ENCODE measurements around the gene PPP1R37. TPM values are rescaled to one million over a fixed set of nuclear protein-coding genes. Genes with fewer than 3 reads are reported as not detected.

The PPP1R37 gene
- 10 to 100 TPM; 65.6 to 66.8 TPM for total RNA-seq

GRCh38 chr19:45092747-45093678 lies at the start of gene PPP1R37:
Gene PPP1R37, plus strand, starts transcription at chr19:45093179. Its CDS starts 147 bp downstream, at chr19:45093326.

GRCh38 chr19:45076029-45076850 lies 16.7 kb upstream of the PPP1R37 start, which contains the start of gene ZNF296:
Gene ZNF296, minus strand, starts transcription at chr19:45076478. Its CDS starts 105 bp downstream, at chr19:45076373.

GRCh38 chr19:45079063-45079910 lies 13.7 kb upstream of the PPP1R37 start, which contains the start of gene GEMIN7:
Gene GEMIN7, plus strand, starts transcription at chr19:45079260. Its CDS starts 10,855 bp downstream, at chr19:45090115.

GRCh38 chr19:45160870-45161737 lies 68.1 kb downstream of the PPP1R37 start, which contains the start of gene NKPD1:
Gene NKPD1, minus strand, starts transcription at chr19:45160982. Its CDS starts 832 bp downstream, at chr19:45160150.

GRCh38 chr19:45177817-45178261 lies 84.9 kb downstream of the PPP1R37 start, which contains the start of gene TRAPPC6A:
Gene TRAPPC6A, minus strand, starts transcription at chr19:45178237. Its CDS starts 19 bp downstream, at chr19:45178218.

GRCh38 chr19:45178262-45179071 lies 85.5 kb downstream of the PPP1R37 start, which contains the start of gene BLOC1S3:
Gene BLOC1S3, plus strand, starts transcription at chr19:45178784. Its CDS starts 513 bp downstream, at chr19:45179297.

Small RNAs within 50 kb of the gene (small RNA-seq; reads per million reads assigned to genes)
- 0 to 0.06 reads per million in 2 donors for gene RNU6-611P

Other genes with a start within 250 kb of the PPP1R37 start
- gene NECTIN2, start 246.9 kb upstream of the PPP1R37 start, total RNA-seq, result 10 to 100 TPM; 60.9 to 68.3 TPM
- 100 to 1,000 TPM in 1 of 2 donors, 10 to 100 TPM in 1; 68.5 to 114 TPM for gene TOMM40, start 201.9 kb upstream of the PPP1R37 start, total RNA-seq
- 100 to 1,000 TPM in 1 of 2 donors, 10 to 100 TPM in 1; 87.9 to 191 TPM for gene APOE, start 187.4 kb upstream of the PPP1R37 start, total RNA-seq
- 1 to 10 TPM; 2.8 to 6.7 TPM for gene APOC1, start 178.6 kb upstream of the PPP1R37 start, total RNA-seq
- not detected for gene APOC4, start 150.9 kb upstream of the PPP1R37 start, total RNA-seq
- 1 to 10 TPM in 1 of 2 donors, under 1 TPM in 1; 1.00 to 4.5 TPM for gene APOC2, start 147.1 kb upstream of the PPP1R37 start, total RNA-seq
- 10 to 100 TPM; 64.7 to 85.6 TPM for gene CLPTM1, start 137.8 kb upstream of the PPP1R37 start, total RNA-seq
- 10 to 100 TPM in 1 of 2 donors, 1 to 10 TPM in 1; 5.0 to 24.4 TPM for gene RELB, start 91.7 kb upstream of the PPP1R37 start, total RNA-seq
- gene CLASRP, start 54.1 kb upstream of the PPP1R37 start, total RNA-seq, result 10 to 100 TPM; 10.7 to 19.3 TPM
- under 1 TPM in 1 of 2 donors, not detected in 1; 0.33 TPM for gene ZNF296, start 16.7 kb upstream of the PPP1R37 start, total RNA-seq
- gene GEMIN7, start 13.9 kb upstream of the PPP1R37 start, total RNA-seq, result 10 to 100 TPM; 17.9 to 29.6 TPM
- gene NKPD1, start 67.8 kb downstream of the PPP1R37 start, total RNA-seq, result under 1 TPM; under 0.01 TPM
- gene TRAPPC6A, start 85.1 kb downstream of the PPP1R37 start, total RNA-seq, result 10 to 100 TPM; 10.3 TPM
- gene BLOC1S3, start 85.6 kb downstream of the PPP1R37 start, total RNA-seq, result 1 to 10 TPM; 4.8 to 6.7 TPM
- under 1 TPM in 1 of 2 donors, not detected in 1; 0.34 TPM for gene EXOC3L2, start 152.2 kb downstream of the PPP1R37 start, total RNA-seq
- gene MARK4, start 158.1 kb downstream of the PPP1R37 start, total RNA-seq, result 10 to 100 TPM in 1 of 2 donors, 1 to 10 TPM in 1; 8.6 to 11.7 TPM
- not detected for gene CKM, start 229.7 kb downstream of the PPP1R37 start, total RNA-seq
- not detected for gene KLC3, start 247.6 kb downstream of the PPP1R37 start, total RNA-seq

Data from melanocyte of skin (primary cell).